Right ventricle myocardium superior (tissue), 1 donor: ENCODE data around the gene C1orf226. TPM values are rescaled to one million over a fixed set of nuclear protein-coding genes. Genes with fewer than 3 reads are reported as not detected.
"Not testable (repeated sequence)": the region's sequence is repeated elsewhere in the genome, so short reads cannot be mapped to it uniquely, and the experiment has no call there.

Source experiments
- ATAC-seq: fragments of 200-7000 bp; cut with Tn5 transposase; one replicate; pipeline ENCODE4 v1.9.1; 2020; ENCODE audit warnings: mild to moderate bottlenecking; ENCODE audit not compliant: poor library complexity
- DNase-seq: peaks from one replicate; pipeline ENCODE4 v3.0.0-alpha.2; 2020
- intact Hi-C: fragments of 100-400 bp; cut with DNase I; formaldehyde crosslinking; loops from one replicate; pipeline ENCODE4 v1.11.2; 2022
- microRNA-seq: library from miRNA; unstranded; fragments of <30 nt; microRNA quantifications from one replicate; pipeline ENCODE4 v1.2.0, GENCODE V29; 2020
- total RNA-seq: library from RNA; stranded (reverse); fragmentation: NEBNext Ultra II Directional; extraction: Animal tissue kit (Norgen Biotek cat#: 25700); gene quantifications from one replicate; pipeline ENCODE4 v1.2.1, GENCODE V29; 2021
- donor health status: DM: no; HTN: yes; CAD: no; lungs with severe emphysema.

C1orf226 gene
- total RNA-seq, 1 donor from 2014 or later = 5.3 TPM

GRCh38 chr1:162421258-162422164, 40.0 kb downstream of the C1orf226 start:
- intact Hi-C loops = no loop called here
- ATAC-seq = no peak
- DNase-seq = no peak

- ATAC-seq = peak; percentile 20
- DNase-seq = no peak
- intact Hi-C loops = no loop called here
These were observed 41.3 kb downstream of the C1orf226 start for GRCh38 chr1:162422662-162423375.

- no peak for ATAC-seq
- no peak for DNase-seq
- intact Hi-C loops = no loop called here
These were observed 49.1 kb downstream of the C1orf226 start for GRCh38 chr1:162430583-162430982.

GRCh38 chr1:162432977-162433713, 51.6 kb downstream of the C1orf226 start:
- ATAC-seq, DNase-seq, intact Hi-C loops: not testable (repeated sequence)

Small RNAs within 50 kb of the gene (microRNA-seq; reads per million reads assigned to microRNA genes)
- gene MIR556 = 10.7 reads per million, percentile 27 among the genes with 10 or more reads in this experiment

Other genes with a start within 250 kb of the C1orf226 start
- gene SPATA46, start 4.9 kb upstream of the C1orf226 start, total RNA-seq = not detected
- 0.16 TPM for gene SH2D1B, start 30.4 kb downstream of the C1orf226 start, total RNA-seq
- gene UHMK1, start 116.1 kb downstream of the C1orf226 start, total RNA-seq = 18.6 TPM
- gene UAP1, start 180.0 kb downstream of the C1orf226 start, total RNA-seq = 27.4 TPM